ENCODE results near the gene DMRT3.

Gene DMRT3

GRCh38 chr9:975740-976257, 656 bp upstream of the DMRT3 start:
- no peak overlapping the region for H3K27ac ChIP-seq (ENCODE audit: low read length, poor library complexity, severe bottlenecking)
- H3K9ac ChIP-seq (ENCODE audit: low read length): peak overlapping the region; percentile 38
- H2BK15ac ChIP-seq (ENCODE audit: low read depth, poor library complexity, severe bottlenecking): no peak overlapping the region
- no peak overlapping the region for H4K8ac ChIP-seq (ENCODE audit: low read length)
- H3K79me1 ChIP-seq (replicated peaks; ENCODE audit: low read length, poor library complexity, severe bottlenecking): no peaks in the 10 kb centered on the region
- peaks cover 25% of the 10 kb centered on the region for H3K4me1 ChIP-seq (ENCODE audit: control insufficient read depth, insufficient read depth, low read depth, low read length)
- H3K4me2 ChIP-seq (ENCODE audit: low read length, poor library complexity, severe bottlenecking): no peak overlapping the region
- H3K4me3 ChIP-seq (ENCODE audit: insufficient read depth in 1 of 2, low read depth in 1 of 2, low read length in 2 of 2): peak overlapping the region in 1 of 2 experiments; percentile 69
- no peak overlapping the region for H3K23ac ChIP-seq (ENCODE audit: low read length in 2 of 2)
- no peak overlapping the region for H2AFZ ChIP-seq (ENCODE audit: low read depth, low read length)
- H3K36me3 ChIP-seq (ENCODE audit: control insufficient read depth in 1 of 2, insufficient read depth in 2 of 2, low read depth in 1 of 2, low read length in 2 of 2): no peaks in the 10 kb centered on the region
- H3K4ac ChIP-seq (ENCODE audit: low read depth in 1 of 2, low read length in 2 of 2): no peak overlapping the region
- WGBS: 1% methylated on average over 12 of the region's 23 CpGs
- peaks cover 86 to 92% of the 10 kb centered on the region in 2 experiments for H3K27me3 ChIP-seq (ENCODE audit: control insufficient read depth in 1 of 2, insufficient read depth in 1 of 2, low read length in 2 of 2)
- no peak overlapping the region for H3K14ac ChIP-seq (ENCODE audit: low read length in 2 of 2)
- no peak overlapping the region for H2AK5ac ChIP-seq (ENCODE audit: low read length, severe bottlenecking)
- no peak overlapping the region for H2BK120ac ChIP-seq (ENCODE audit: low read depth, low read length)
- no peak overlapping the region for H2BK12ac ChIP-seq (ENCODE audit: low read length in 2 of 2)
- no peak for DNase-seq
- H3K18ac ChIP-seq (ENCODE audit: low read depth in 1 of 2, low read length in 2 of 2): no peak overlapping the region
- H3K9me3 ChIP-seq (ENCODE audit: control insufficient read depth, low read length): no peaks in the 10 kb centered on the region
- no peak overlapping the region for H4K91ac ChIP-seq (ENCODE audit: low read length)
- H2BK5ac ChIP-seq (ENCODE audit: low read depth, low read length, poor library complexity, severe bottlenecking): no peak overlapping the region

- H2BK15ac ChIP-seq (ENCODE audit: low read depth, poor library complexity, severe bottlenecking): no peak overlapping the region
- H3K9me3 ChIP-seq (ENCODE audit: control insufficient read depth, low read length): no peaks in the 10 kb centered on the region
- H2BK12ac ChIP-seq (ENCODE audit: low read length in 2 of 2): no peak overlapping the region
- peaks cover 89 to 92% of the 10 kb centered on the region in 2 experiments for H3K27me3 ChIP-seq (ENCODE audit: control insufficient read depth in 1 of 2, insufficient read depth in 1 of 2, low read length in 2 of 2)
- H3K4me3 ChIP-seq (ENCODE audit: insufficient read depth in 1 of 2, low read depth in 1 of 2, low read length in 2 of 2): peak overlapping the region in 1 of 2 experiments; percentile 56
- no peak overlapping the region for H4K91ac ChIP-seq (ENCODE audit: low read length)
- no peak overlapping the region for H3K27ac ChIP-seq (ENCODE audit: low read length, poor library complexity, severe bottlenecking)
- H3K36me3 ChIP-seq (ENCODE audit: control insufficient read depth in 1 of 2, insufficient read depth in 2 of 2, low read depth in 1 of 2, low read length in 2 of 2): no peaks in the 10 kb centered on the region
- H2BK120ac ChIP-seq (ENCODE audit: low read depth, low read length): no peak overlapping the region
- peak overlapping the region; percentile 16 for H3K4me2 ChIP-seq (ENCODE audit: low read length, poor library complexity, severe bottlenecking)
- H2AFZ ChIP-seq (ENCODE audit: low read depth, low read length): no peak overlapping the region
- 3% methylated on average over 83 of the region's 92 CpGs for WGBS
- H3K4me1 ChIP-seq (ENCODE audit: control insufficient read depth, insufficient read depth, low read depth, low read length): peaks cover 17% of the 10 kb centered on the region
- no peak overlapping the region for H2AK5ac ChIP-seq (ENCODE audit: low read length, severe bottlenecking)
- no peak overlapping the region for H3K23ac ChIP-seq (ENCODE audit: low read length in 2 of 2)
- H2BK5ac ChIP-seq (ENCODE audit: low read depth, low read length, poor library complexity, severe bottlenecking): no peak overlapping the region
- no peak overlapping the region for H3K18ac ChIP-seq (ENCODE audit: low read depth in 1 of 2, low read length in 2 of 2)
- H3K4ac ChIP-seq (ENCODE audit: low read depth in 1 of 2, low read length in 2 of 2): no peak overlapping the region
- H4K8ac ChIP-seq (ENCODE audit: low read length): no peak overlapping the region
- no peaks in the 10 kb centered on the region for H3K79me1 ChIP-seq (replicated peaks; ENCODE audit: low read length, poor library complexity, severe bottlenecking)
- no peak overlapping the region for H3K14ac ChIP-seq (ENCODE audit: low read length in 2 of 2)
- DNase-seq: no peak
- H3K9ac ChIP-seq (ENCODE audit: low read length): peak overlapping the region; percentile 22
Observed at GRCh38 chr9:976943-977837, 735 bp downstream of the DMRT3 start.

GRCh38 chr9:977838-978830, 1.7 kb downstream of the DMRT3 start:
- WGBS: 31% methylated on average over 19 of the region's 19 CpGs

More at GRCh38 chr9:977838-978830, 1.7 kb downstream of the DMRT3 start:
- Histone ChIP-seq H3K27ac (ENCODE audit: low read length, poor library complexity, severe bottlenecking) (no peak overlapping the region), H3K27me3 (ENCODE audit: control insufficient read depth in 1 of 2, insufficient read depth in 1 of 2, low read length in 2 of 2) (peaks cover 82 to 90% of the 10 kb centered on the region in 2 experiments), H2BK12ac (ENCODE audit: low read length in 2 of 2) (no peak overlapping the region), H2BK5ac (ENCODE audit: low read depth, low read length, poor library complexity, severe bottlenecking) (no peak overlapping the region), H3K9me3 (ENCODE audit: control insufficient read depth, low read length) (no peaks in the 10 kb centered on the region), H3K4me1 (ENCODE audit: control insufficient read depth, insufficient read depth, low read depth, low read length) (peaks cover 11% of the 10 kb centered on the region), H3K23ac (ENCODE audit: low read length in 2 of 2) (no peak overlapping the region), H3K4me3 (ENCODE audit: insufficient read depth in 1 of 2, low read depth in 1 of 2, low read length in 2 of 2) (peak overlapping the region in 1 of 2 experiments; percentile 56), H3K36me3 (ENCODE audit: control insufficient read depth in 1 of 2, insufficient read depth in 2 of 2, low read depth in 1 of 2, low read length in 2 of 2) (no peaks in the 10 kb centered on the region), H2AFZ (ENCODE audit: low read depth, low read length) (no peak overlapping the region), H3K4me2 (ENCODE audit: low read length, poor library complexity, severe bottlenecking) (no peak overlapping the region), H2BK15ac (ENCODE audit: low read depth, poor library complexity, severe bottlenecking) (no peak overlapping the region), H3K4ac (ENCODE audit: low read depth in 1 of 2, low read length in 2 of 2) (no peak overlapping the region), H4K91ac (ENCODE audit: low read length) (peak overlapping the region; percentile 3), H3K18ac (ENCODE audit: low read depth in 1 of 2, low read length in 2 of 2) (no peak overlapping the region), H2BK120ac (ENCODE audit: low read depth, low read length) (no peak overlapping the region), H3K14ac (ENCODE audit: low read length in 2 of 2) (no peak overlapping the region), H4K8ac (ENCODE audit: low read length) (no peak overlapping the region), H2AK5ac (ENCODE audit: low read length, severe bottlenecking) (no peak overlapping the region), H3K9ac (ENCODE audit: low read length) (peak overlapping the region; percentile 22), H3K79me1 (replicated peaks; ENCODE audit: low read length, poor library complexity, severe bottlenecking) (no peaks in the 10 kb centered on the region)
- DNase-seq: no peak

Data from mesenchymal stem cell (in vitro differentiated cells and primary cell).